Subcutaneous adipose tissue (tissue), 4 donors: ENCODE measurements around the gene DDC. TPM values are rescaled to one million over a fixed set of nuclear protein-coding genes. Genes with fewer than 3 reads are reported as not detected.

ENCODE experiments used
- CTCF ChIP-seq: fragments of 450-650 bp; IDR thresholded peaks from one replicate; pipeline ENCODE4 v1.5.1; 2016; ENCODE audit warnings: low read depth, mild to moderate bottlenecking, control low read depth, antibody characterized with exemption, moderate library complexity
- total RNA-seq, 4 donors: library from RNA; depleted of rRNA; stranded (reverse); fragments of >200 nt; gene quantifications; one replicate each; pipeline ENCODE4 v1.1.0, GENCODE V29; 2016

Gene DDC
- total RNA-seq, 4 donors from 2014 or later = not detected

- TF ChIP-seq CTCF = no peak
Measured at GRCh38 chr7:50543776-50544442, 21.3 kb downstream of the DDC start.

GRCh38 chr7:50542132-50542531 lies 23.1 kb downstream of the DDC start:
- no peak for TF ChIP-seq CTCF

- no peak for TF ChIP-seq CTCF
Measured at GRCh38 chr7:50540785-50541579, 24.2 kb downstream of the DDC start.

DNA sequence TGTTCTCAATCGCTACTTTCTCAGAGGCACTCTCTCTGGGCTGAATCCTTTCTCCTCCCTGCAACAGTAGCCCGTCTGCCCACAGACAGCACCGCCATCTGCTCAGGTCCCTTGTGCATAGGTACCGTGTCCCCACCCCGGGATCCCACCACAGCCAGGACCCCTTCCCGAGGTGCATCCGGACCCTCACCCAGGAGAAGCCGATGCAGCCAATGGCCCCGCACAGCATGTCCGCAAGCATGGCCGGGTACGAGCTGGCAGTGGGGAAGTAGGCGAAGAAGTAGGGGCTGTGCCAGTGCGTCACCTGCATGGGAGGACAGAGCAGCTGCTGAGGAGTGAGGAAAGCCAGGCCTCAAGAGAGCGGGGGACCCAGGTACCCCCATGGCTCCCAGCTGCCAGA lies 25.5 kb downstream of the DDC start:
- TF ChIP-seq CTCF = no peak

DNA sequence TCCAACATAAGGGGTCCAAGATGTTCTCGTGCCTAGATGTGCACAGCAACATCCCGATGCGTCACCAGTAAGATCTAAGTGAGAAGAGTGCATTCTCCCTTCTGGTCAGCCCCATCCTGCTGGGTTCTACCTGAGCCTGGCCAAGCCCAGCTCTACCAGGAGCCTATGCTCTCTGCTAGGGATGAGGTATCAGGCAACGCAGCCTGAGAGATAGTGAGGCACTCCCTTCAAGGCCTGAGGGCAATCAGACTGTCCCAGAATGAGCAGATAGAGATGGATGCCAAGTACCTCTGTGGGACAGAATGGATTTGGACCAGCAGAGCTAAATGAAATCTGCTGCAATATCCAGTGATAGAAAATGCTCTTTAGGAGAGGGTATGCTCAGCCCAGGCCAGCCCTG lies 26.7 kb downstream of the DDC start:
- TF ChIP-seq CTCF = no peak

DNA sequence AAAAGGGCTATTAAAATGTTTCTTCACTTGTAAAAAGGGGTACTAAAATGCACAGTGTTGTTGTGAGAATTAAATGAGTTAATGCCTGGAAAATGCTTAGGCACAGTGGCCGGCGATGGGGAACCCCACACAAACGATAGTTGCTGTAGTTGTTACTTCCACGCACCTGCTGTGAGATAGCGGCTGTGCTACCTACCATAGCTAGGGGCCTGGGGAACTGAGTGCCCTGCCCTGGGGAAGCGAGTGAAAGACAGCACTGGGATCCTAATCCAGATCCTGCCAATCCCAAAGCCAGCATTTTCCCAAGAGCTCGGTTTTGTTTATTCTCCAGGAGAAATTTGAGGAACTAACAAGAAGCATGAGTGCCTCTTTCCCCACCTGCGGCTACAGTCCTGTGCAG lies 27.8 kb downstream of the DDC start:
- TF ChIP-seq CTCF = no peak

DNA sequence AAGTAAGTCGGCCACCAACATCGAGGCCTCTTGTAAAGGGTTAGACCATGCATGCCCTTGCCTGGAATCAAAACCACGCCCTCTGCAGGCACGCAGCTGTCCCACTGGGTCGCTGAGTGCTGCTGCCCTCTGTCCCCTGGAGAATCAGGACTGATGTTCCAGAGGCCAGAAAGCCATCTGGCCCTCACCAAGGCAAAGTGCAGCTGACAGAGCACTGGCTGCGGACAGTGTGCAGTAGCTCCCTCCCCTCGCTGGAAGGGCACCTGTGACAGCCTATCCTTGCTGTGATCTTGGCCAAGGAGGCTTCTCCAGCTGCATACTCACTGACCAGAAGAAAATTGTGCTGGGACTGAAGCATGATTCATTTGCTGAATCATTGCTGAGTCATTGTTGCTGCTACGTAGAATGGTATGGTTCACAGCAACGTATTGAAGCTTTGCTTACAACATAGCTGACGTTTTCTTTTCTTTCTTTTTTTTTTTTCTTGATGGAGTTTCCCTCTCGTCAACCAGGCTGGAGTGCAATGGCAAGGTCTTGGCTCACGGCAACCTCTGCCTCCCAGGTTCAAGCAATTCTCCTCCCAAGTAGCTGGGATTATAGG lies 30.4 kb downstream of the DDC start:
- TF ChIP-seq CTCF = no peak
